Neutrophil (primary cell): ENCODE results near the gene ZMAT3.

Experiments used
- H3K27ac ChIP-seq: fragments of 200-600 bp; sonication (generic); 2 replicates; pipeline ENCODE4 v1.5.1; 2016; ENCODE audit warnings: mild to moderate bottlenecking, moderate library complexity
- H3K27me3 ChIP-seq: fragments of 200-600 bp; sonication (generic); 2 replicates; pipeline ENCODE4 v1.6.0; 2016; ENCODE audit warnings: mild to moderate bottlenecking
- H3K36me3 ChIP-seq: fragments of 200-600 bp; sonication (generic); 2 replicates; pipeline ENCODE4 v1.5.1; 2017
- H3K4me1 ChIP-seq, 2 experiments: fragments of 200-600 bp in 1 of 2; sonication (generic) in 1 of 2; 1 replicate in 1 of 2; 2 replicates in 1 of 2; pipeline versions ENCODE4 v1.5.1 to v1.6.1; 2013 to 2016; ENCODE audit warnings: low read depth in 1 of 2, low read length in 1 of 2, mild to moderate bottlenecking in 1 of 2, moderate library complexity in 1 of 2; ENCODE audit not compliant: control insufficient read depth in 1 of 2, insufficient read depth in 1 of 2
- H3K4me3 ChIP-seq, 2 experiments: fragments of 200-600 bp in 1 of 2; sonication (generic) in 1 of 2; 1 replicate in 1 of 2; 2 replicates in 1 of 2; pipeline ENCODE4 v1.5.1; 2013 to 2016; ENCODE audit warnings: low read depth in 1 of 2, low read length in 1 of 2, mild to moderate bottlenecking in 1 of 2, moderate library complexity in 1 of 2
- H3K9me3 ChIP-seq: fragments of 200-600 bp; sonication (generic); 2 replicates; pipeline ENCODE4 v1.5.1; 2016
- CTCF ChIP-seq: fragments of 200-600 bp; sonication (generic); IDR thresholded peaks from 2 replicates; pipeline ENCODE4 v1.5.1; 2016; ENCODE audit warnings: antibody characterized with exemption

Gene ZMAT3

GRCh38 chr3:178989821-178990220 lies 81.8 kb downstream of the ZMAT3 start:
- no peak overlapping the region for H3K4me3 ChIP-seq
- H3K27me3 ChIP-seq: no peaks in the 10 kb centered on the region
- TF ChIP-seq CTCF: no peak
- no peaks in the 10 kb centered on the region for H3K4me1 ChIP-seq
- H3K36me3 ChIP-seq: no peaks in the 10 kb centered on the region
- peaks cover 27% of the 10 kb centered on the region for H3K9me3 ChIP-seq
- no peak overlapping the region for H3K27ac ChIP-seq

GRCh38 chr3:178987745-178988144 lies 83.9 kb downstream of the ZMAT3 start:
- Histone ChIP-seq H3K4me1 (peaks cover 2% of the 10 kb centered on the region in 2 experiments), H3K4me3 (no peak overlapping the region), H3K27ac (no peak overlapping the region), H3K27me3 (no peaks in the 10 kb centered on the region), H3K36me3 (no peaks in the 10 kb centered on the region), H3K9me3 (peaks cover 27% of the 10 kb centered on the region)
- no peak for TF ChIP-seq CTCF

- no peaks in the 10 kb centered on the region for H3K36me3 ChIP-seq
- H3K4me1 ChIP-seq: peaks cover 13 to 15% of the 10 kb centered on the region in 2 experiments
- H3K27me3 ChIP-seq: no peaks in the 10 kb centered on the region
- peaks cover 27% of the 10 kb centered on the region for H3K9me3 ChIP-seq
- H3K27ac ChIP-seq: no peak overlapping the region
- H3K4me3 ChIP-seq: no peak overlapping the region
- TF ChIP-seq CTCF: no peak
Measured at GRCh38 chr3:178986456-178986855, 85.2 kb downstream of the ZMAT3 start.

DNA sequence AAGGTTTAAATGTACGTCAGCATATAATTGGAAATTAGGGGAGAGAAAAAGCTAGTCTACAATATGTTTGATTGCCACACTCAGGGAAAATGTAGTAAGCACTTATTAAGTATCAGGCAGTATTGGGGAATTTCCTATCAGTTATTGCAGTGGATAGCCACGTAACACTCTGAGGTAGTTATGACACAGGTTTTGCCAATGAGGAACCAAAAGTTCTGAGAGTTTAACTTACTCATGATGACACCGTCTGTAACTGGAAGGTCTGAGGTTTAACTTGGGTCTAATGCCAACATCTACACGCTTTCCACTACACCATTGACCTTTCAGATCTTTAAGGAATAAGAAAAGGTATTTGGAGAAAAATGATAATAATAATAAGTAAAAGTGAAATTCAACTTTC lies 89.5 kb downstream of the ZMAT3 start:
- no peak for TF ChIP-seq CTCF
- H3K27ac ChIP-seq: peak overlapping the region; percentile 68
- H3K36me3 ChIP-seq: no peaks in the 10 kb centered on the region
- no peaks in the 10 kb centered on the region for H3K27me3 ChIP-seq
- peaks cover 13 to 15% of the 10 kb centered on the region in 2 experiments for H3K4me1 ChIP-seq
- no peak overlapping the region for H3K4me3 ChIP-seq
- H3K9me3 ChIP-seq: peaks cover under 1% of the 10 kb centered on the region

- H3K4me1 ChIP-seq: no peaks in the 10 kb centered on the region
Measured at GRCh38 chr3:178975320-178975719, 96.3 kb downstream of the ZMAT3 start.

More at GRCh38 chr3:178975320-178975719, 96.3 kb downstream of the ZMAT3 start:
- H3K36me3 ChIP-seq: no peaks in the 10 kb centered on the region
- no peak overlapping the region for H3K4me3 ChIP-seq
- H3K9me3 ChIP-seq: no peaks in the 10 kb centered on the region
- no peaks in the 10 kb centered on the region for H3K27me3 ChIP-seq
- H3K27ac ChIP-seq: no peak overlapping the region
- no peak for TF ChIP-seq CTCF
